Peyer's patch (tissue), 4 donors: ENCODE data around the gene ACTL10.

Experiments used
- CTCF ChIP-seq, 6 experiments: fragments of 450-650 bp in 4 of 6; fragments of 200-600 bp in 2 of 6; sonication (generic) in 1 of 6; IDR thresholded peaks; one replicate each; pipeline ENCODE4 v1.5.1; 2017 to 2019; ENCODE audit warnings: antibody characterized with exemption in 6 of 6, mild to moderate bottlenecking in 3 of 6, moderate library complexity in 1 of 6
- POLR2A ChIP-seq, 2 donors: fragments of 450-650 bp; IDR thresholded peaks; one replicate each; pipeline ENCODE4 v1.5.1; 2017; ENCODE audit warnings: antibody characterized with exemption in 2 of 2, mild to moderate bottlenecking in 2 of 2, moderate library complexity in 2 of 2

- TF ChIP-seq CTCF (IDR thresholded peaks at IDR 0.05) (no peak), POLR2A (IDR thresholded peaks at IDR 0.05) (no peak)
Measured at GRCh38 chr20:33701629-33702450, 35.1 kb downstream of the ACTL10 start.
